ENCODE measurements around the gene RAB12.
"Not testable (repeated sequence)": the region's sequence is repeated elsewhere in the genome, so short reads cannot be mapped to it uniquely, and the experiment has no call there.

DNA sequence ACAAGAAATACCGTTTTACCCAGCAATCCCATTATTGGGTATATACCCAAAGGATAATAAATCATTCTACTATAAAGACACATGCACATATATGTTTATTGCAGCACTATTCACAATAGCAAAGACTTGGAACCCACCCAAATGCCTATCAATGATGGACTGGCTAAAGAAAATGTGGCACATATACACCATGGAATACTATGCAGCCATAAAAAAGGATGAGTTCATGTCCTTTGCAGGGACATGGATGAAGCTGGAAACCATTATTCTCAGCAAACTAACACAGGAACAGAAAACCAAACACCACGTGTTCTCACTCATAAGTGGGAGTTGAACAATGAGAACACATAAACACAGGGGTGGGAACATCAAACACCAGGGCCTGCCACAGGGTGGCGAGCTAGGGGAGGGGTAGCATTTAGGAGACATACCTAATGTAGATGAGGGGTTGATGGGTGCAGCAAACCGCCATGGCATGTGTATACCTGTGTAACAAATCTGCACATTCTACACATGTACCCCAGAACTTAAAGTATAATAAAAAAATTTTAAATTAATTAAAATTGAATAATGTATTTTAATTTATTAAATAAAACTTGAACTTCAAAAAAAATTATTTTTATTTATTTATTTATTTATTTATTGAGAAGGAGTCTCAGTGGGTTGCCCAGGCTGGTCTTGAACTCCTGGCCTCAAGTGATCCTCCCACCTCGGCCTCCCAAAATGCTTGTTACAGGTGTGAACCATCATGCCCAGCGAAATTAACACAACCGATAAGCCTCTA is 42.4 kb downstream of the RAB12 start:
- TF ChIP-seq, protein P1, sequence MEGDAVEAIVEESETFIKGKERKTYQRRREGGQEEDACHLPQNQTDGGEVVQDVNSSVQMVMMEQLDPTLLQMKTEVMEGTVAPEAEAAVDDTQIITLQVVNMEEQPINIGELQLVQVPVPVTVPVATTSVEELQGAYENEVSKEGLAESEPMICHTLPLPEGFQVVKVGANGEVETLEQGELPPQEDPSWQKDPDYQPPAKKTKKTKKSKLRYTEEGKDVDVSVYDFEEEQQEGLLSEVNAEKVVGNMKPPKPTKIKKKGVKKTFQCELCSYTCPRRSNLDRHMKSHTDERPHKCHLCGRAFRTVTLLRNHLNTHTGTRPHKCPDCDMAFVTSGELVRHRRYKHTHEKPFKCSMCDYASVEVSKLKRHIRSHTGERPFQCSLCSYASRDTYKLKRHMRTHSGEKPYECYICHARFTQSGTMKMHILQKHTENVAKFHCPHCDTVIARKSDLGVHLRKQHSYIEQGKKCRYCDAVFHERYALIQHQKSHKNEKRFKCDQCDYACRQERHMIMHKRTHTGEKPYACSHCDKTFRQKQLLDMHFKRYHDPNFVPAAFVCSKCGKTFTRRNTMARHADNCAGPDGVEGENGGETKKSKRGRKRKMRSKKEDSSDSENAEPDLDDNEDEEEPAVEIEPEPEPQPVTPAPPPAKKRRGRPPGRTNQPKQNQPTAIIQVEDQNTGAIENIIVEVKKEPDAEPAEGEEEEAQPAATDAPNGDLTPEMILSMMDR (conservative IDR thresholded peaks at IDR 0.05; ENCODE audit: low read length): peak; percentile 27; the same call in 1 of the 2 replicates
- TF ChIP-seq EZH2phosphoT487 (IDR thresholded peaks at IDR 0.05; ENCODE audit: borderline replicate concordance, low read depth, low read length): not testable (repeated sequence)
